Measurements from ENCODE around the gene RUVBL1.

RUVBL1 gene

DNA sequence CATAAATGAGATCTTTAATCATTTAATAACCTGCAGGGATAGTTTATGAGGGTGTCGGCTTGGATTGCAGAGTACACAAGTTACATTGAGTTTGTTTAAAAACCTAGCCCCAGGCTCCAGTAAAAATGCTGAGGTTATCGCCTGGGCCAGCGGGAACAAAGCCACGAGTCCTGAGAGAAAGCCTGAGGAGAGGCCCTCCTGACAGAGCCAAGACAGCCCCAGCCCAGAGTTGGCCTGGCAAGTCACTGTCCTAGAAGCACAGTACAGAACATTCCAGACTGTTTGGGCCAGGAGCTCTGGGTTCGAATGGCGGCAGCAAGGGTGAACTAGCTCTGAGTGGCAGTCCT is 39.0 kb downstream of the RUVBL1 start:
- no peak overlapping the region for H3K4me3 ChIP-seq (replicated peaks; ENCODE audit: insufficient read depth, low read length)
- TF ChIP-seq SPI1 (IDR thresholded peaks at IDR 0.05; ENCODE audit: borderline replicate concordance, low read depth) (no peak), POLR2AphosphoS5 (IDR thresholded peaks at IDR 0.05; ENCODE audit: low read depth) (no peak), GABPA (IDR thresholded peaks at IDR 0.05; ENCODE audit: low read depth) (no peak), CTCF (IDR thresholded peaks at IDR 0.05; ENCODE audit: insufficient read depth, low read length) (no peak)
- TF ChIP-seq, protein P1, sequence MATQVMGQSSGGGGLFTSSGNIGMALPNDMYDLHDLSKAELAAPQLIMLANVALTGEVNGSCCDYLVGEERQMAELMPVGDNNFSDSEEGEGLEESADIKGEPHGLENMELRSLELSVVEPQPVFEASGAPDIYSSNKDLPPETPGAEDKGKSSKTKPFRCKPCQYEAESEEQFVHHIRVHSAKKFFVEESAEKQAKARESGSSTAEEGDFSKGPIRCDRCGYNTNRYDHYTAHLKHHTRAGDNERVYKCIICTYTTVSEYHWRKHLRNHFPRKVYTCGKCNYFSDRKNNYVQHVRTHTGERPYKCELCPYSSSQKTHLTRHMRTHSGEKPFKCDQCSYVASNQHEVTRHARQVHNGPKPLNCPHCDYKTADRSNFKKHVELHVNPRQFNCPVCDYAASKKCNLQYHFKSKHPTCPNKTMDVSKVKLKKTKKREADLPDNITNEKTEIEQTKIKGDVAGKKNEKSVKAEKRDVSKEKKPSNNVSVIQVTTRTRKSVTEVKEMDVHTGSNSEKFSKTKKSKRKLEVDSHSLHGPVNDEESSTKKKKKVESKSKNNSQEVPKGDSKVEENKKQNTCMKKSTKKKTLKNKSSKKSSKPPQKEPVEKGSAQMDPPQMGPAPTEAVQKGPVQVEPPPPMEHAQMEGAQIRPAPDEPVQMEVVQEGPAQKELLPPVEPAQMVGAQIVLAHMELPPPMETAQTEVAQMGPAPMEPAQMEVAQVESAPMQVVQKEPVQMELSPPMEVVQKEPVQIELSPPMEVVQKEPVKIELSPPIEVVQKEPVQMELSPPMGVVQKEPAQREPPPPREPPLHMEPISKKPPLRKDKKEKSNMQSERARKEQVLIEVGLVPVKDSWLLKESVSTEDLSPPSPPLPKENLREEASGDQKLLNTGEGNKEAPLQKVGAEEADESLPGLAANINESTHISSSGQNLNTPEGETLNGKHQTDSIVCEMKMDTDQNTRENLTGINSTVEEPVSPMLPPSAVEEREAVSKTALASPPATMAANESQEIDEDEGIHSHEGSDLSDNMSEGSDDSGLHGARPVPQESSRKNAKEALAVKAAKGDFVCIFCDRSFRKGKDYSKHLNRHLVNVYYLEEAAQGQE (IDR thresholded peaks at IDR 0.05; ENCODE audit: insufficient replicate concordance, low read depth) = no peak
- H3K27me3 ChIP-seq (ENCODE audit: insufficient read depth, poor library complexity, severe bottlenecking) = no peaks in the 10 kb centered on the region
- no peak overlapping the region for H3K27ac ChIP-seq (replicated peaks)
- no peak for DNase-seq (ENCODE audit: low read depth in 1 of 2, low spot score in 1 of 2)

DNA sequence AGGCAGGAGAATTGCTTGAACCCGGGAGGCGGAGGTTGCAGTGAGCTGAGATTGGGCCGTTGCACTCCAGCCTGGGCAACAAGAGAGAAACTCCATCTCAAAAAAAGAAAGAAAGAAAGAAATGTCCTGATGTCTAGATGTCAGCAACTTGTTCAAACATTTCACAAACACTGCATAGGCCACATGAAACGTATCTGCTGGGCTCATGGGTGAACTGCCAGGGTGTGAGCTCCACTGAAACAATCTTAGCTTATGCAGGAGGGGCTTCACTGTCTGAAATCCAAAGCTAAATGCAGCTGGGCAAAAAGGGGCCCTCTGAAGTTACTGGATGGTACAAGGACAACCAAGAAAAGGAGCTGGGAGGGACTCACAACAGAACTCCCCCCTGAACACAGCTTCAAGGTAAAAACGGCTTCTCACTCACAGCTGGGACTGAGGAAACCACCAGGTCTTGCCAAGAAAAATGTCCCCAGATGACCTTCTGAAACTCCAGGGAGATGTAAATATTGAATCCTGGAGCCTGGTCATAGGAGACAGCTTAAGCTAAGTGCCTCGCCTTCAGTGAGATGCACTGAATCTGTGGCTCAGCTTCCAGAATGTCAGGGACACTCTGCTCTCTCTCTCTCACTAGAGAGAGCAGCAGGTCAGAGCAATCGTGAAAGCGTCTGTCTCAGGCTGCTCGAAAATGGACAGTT is 39.5 kb downstream of the RUVBL1 start:
- H3K4me3 ChIP-seq (replicated peaks; ENCODE audit: insufficient read depth, low read length) = no peak overlapping the region
- DNase-seq (ENCODE audit: low read depth in 1 of 2, low spot score in 1 of 2) = no peak
- no peak overlapping the region for H3K27ac ChIP-seq (replicated peaks)
- TF ChIP-seq GABPA (IDR thresholded peaks at IDR 0.05; ENCODE audit: low read depth) = no peak
- no peak for TF ChIP-seq SPI1 (IDR thresholded peaks at IDR 0.05; ENCODE audit: borderline replicate concordance, low read depth)
- TF ChIP-seq POLR2AphosphoS5 (IDR thresholded peaks at IDR 0.05; ENCODE audit: low read depth) = no peak
- TF ChIP-seq, protein P1 (IDR thresholded peaks at IDR 0.05; ENCODE audit: insufficient replicate concordance, low read depth) = no peak
- no peaks in the 10 kb centered on the region for H3K27me3 ChIP-seq (ENCODE audit: insufficient read depth, poor library complexity, severe bottlenecking)

DNA sequence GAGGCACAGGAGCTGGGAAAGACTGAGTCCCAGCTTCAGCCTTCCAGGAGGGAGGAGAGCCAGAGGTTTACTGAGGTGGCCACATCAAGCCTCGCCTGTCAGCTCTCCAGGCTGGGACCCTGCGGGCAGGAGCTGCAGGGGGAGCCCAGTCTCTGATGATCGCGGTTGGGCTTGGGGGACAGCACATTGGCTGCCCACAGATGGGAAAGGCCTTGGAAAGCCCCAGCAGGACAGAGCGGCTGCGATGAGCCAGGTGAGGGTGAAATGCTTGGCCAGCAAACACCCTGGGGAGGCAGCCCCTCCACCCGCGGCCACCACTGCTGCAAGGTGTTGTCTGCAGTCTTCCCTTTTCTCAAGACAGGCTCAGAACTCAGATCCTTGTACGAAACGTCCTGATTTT is 40.2 kb downstream of the RUVBL1 start:
- Histone ChIP-seq H3K27me3 (ENCODE audit: insufficient read depth, poor library complexity, severe bottlenecking) (no peaks in the 10 kb centered on the region), H3K4me3 (replicated peaks; ENCODE audit: insufficient read depth, low read length) (no peak overlapping the region), H3K27ac (replicated peaks) (no peak overlapping the region)
- TF ChIP-seq, protein P1 (IDR thresholded peaks at IDR 0.05; ENCODE audit: insufficient replicate concordance, low read depth) = no peak
- TF ChIP-seq SPI1 (IDR thresholded peaks at IDR 0.05; ENCODE audit: borderline replicate concordance, low read depth) (no peak), CTCF (IDR thresholded peaks at IDR 0.05; ENCODE audit: insufficient read depth, low read length) (no peak)
- DNase-seq (ENCODE audit: low read depth in 1 of 2, low spot score in 1 of 2) = no peak
